ENCODE results near the gene RASSF6. TPM values are rescaled to one million over a fixed set of nuclear protein-coding genes. Genes with fewer than 3 reads are reported as not detected.
"Not testable (repeated sequence)": the region's sequence is repeated elsewhere in the genome, so short reads cannot be mapped to it uniquely, and the experiment has no call there.

RASSF6 gene
- total and polyA plus RNA-seq, 7 experiments from 2014 or later: 0.04 to 0.42 (median 0.14) TPM; not detected in 1

- Histone ChIP-seq H3K4me3 (ENCODE audit: low read length) (no peak overlapping the region), H3K9me3 (ENCODE audit: control insufficient read depth in 2 of 3, low read length in 3 of 3) (no peaks in the 10 kb centered on the region), H3K4me1 (ENCODE audit: control insufficient read depth in 2 of 2, insufficient read depth in 2 of 2, low read length in 2 of 2) (no peaks in the 10 kb centered on the region), H3K27me3 (ENCODE audit: control insufficient read depth in 2 of 2, insufficient read depth in 2 of 2, low read length in 2 of 2) (no peaks in the 10 kb centered on the region), H3K36me3 (ENCODE audit: control insufficient read depth in 2 of 3, insufficient read depth in 3 of 3, low read length in 3 of 3) (no peaks in the 10 kb centered on the region), H3K27ac (ENCODE audit: low read depth, low read length) (no peak overlapping the region)
- no peaks in the 10 kb centered on the region for H3K4me1 Mint-ChIP-seq
- intact Hi-C loops (cut with micrococcal nuclease): no loop called here
- CTCF ChIA-PET: no interaction called here
- POLR2A ChIA-PET: no interaction called here
- H3K27me3 Mint-ChIP-seq: peaks cover 0 to 7% (median 0%) of the 10 kb centered on the region in 5 donors
- H3K36me3 Mint-ChIP-seq: no peaks in the 10 kb centered on the region
- no peak for DNase-seq
- H3K4me3 Mint-ChIP-seq: no peak overlapping the region
- no peak for ATAC-seq
- H3K9me3 Mint-ChIP-seq: peaks cover 0 to 14% (median 3%) of the 10 kb centered on the region in 11 donors
- H3K27ac Mint-ChIP-seq: no peak overlapping the region
Measured at GRCh38 chr4:73646117-73646516, 25.9 kb upstream of the RASSF6 start.

- Mint-ChIP-seq H3K36me3 (peaks cover 0 to 3% (median 0%) of the 10 kb centered on the region in 5 donors), H3K9me3 (peaks cover 0 to 16% (median 0%) of the 10 kb centered on the region in 11 donors), H3K4me1 (no peaks in the 10 kb centered on the region), H3K4me3 (no peak overlapping the region), H3K27me3 (peaks cover 0 to 18% (median 7%) of the 10 kb centered on the region in 5 donors), H3K27ac (no peak overlapping the region)
- intact Hi-C loops (cut with micrococcal nuclease): no loop called here
- ChIA-PET POLR2A (no interaction called here), CTCF (no interaction called here)
- no peak overlapping the region for H3K27ac ChIP-seq (ENCODE audit: low read depth, low read length)
- H3K9me3 ChIP-seq (ENCODE audit: control insufficient read depth in 2 of 3, low read length in 3 of 3): no peaks in the 10 kb centered on the region
- no peaks in the 10 kb centered on the region for H3K36me3 ChIP-seq (ENCODE audit: control insufficient read depth in 2 of 3, insufficient read depth in 3 of 3, low read length in 3 of 3)
- no peaks in the 10 kb centered on the region for H3K27me3 ChIP-seq (ENCODE audit: control insufficient read depth in 2 of 2, insufficient read depth in 2 of 2, low read length in 2 of 2)
- no peaks in the 10 kb centered on the region for H3K4me1 ChIP-seq (ENCODE audit: control insufficient read depth in 2 of 2, insufficient read depth in 2 of 2, low read length in 2 of 2)
- ATAC-seq (no peak), DNase-seq (no peak)
- no peak overlapping the region for H3K4me3 ChIP-seq (ENCODE audit: low read length)
Measured at GRCh38 chr4:73631565-73632226, 11.5 kb upstream of the RASSF6 start.

GRCh38 chr4:73628834-73629233, 8.6 kb upstream of the RASSF6 start:
- Mint-ChIP-seq H3K27me3 (peaks cover 0 to 18% (median 8%) of the 10 kb centered on the region in 5 donors), H3K9me3 (peaks cover 0 to 11% (median 0%) of the 10 kb centered on the region in 11 donors)
- H3K4me3 Mint-ChIP-seq; intact Hi-C loops (cut with micrococcal nuclease); H3K36me3 ChIP-seq (ENCODE audit: control insufficient read depth in 2 of 3, insufficient read depth in 3 of 3, low read length in 3 of 3); H3K27ac Mint-ChIP-seq; DNase-seq; CTCF ChIA-PET; POLR2A ChIA-PET; H3K4me1 ChIP-seq (ENCODE audit: control insufficient read depth in 2 of 2, insufficient read depth in 2 of 2, low read length in 2 of 2); ATAC-seq; H3K9me3 ChIP-seq (ENCODE audit: control insufficient read depth in 2 of 3, low read length in 3 of 3); H3K27me3 ChIP-seq (ENCODE audit: control insufficient read depth in 2 of 2, insufficient read depth in 2 of 2, low read length in 2 of 2); H3K4me3 ChIP-seq (ENCODE audit: low read length); H3K36me3 Mint-ChIP-seq; H3K27ac ChIP-seq (ENCODE audit: low read depth, low read length); H3K4me1 Mint-ChIP-seq: not testable (repeated sequence)

- no peaks in the 10 kb centered on the region for H3K36me3 Mint-ChIP-seq
- Histone ChIP-seq H3K36me3 (ENCODE audit: control insufficient read depth in 2 of 3, insufficient read depth in 3 of 3, low read length in 3 of 3) (no peaks in the 10 kb centered on the region), H3K9me3 (ENCODE audit: control insufficient read depth in 2 of 3, low read length in 3 of 3) (no peaks in the 10 kb centered on the region), H3K4me3 (ENCODE audit: low read length) (no peak overlapping the region), H3K27ac (ENCODE audit: low read depth, low read length) (no peak overlapping the region), H3K4me1 (ENCODE audit: control insufficient read depth in 2 of 2, insufficient read depth in 2 of 2, low read length in 2 of 2) (no peaks in the 10 kb centered on the region), H3K27me3 (ENCODE audit: control insufficient read depth in 2 of 2, insufficient read depth in 2 of 2, low read length in 2 of 2) (no peaks in the 10 kb centered on the region)
- POLR2A ChIA-PET: no interaction called here
- peaks cover 5 to 29% (median 14%) of the 10 kb centered on the region in 5 donors for H3K27me3 Mint-ChIP-seq
- no peak for DNase-seq
- peaks cover 0 to 12% (median 5%) of the 10 kb centered on the region in 7 donors for H3K4me1 Mint-ChIP-seq
- intact Hi-C loops (cut with micrococcal nuclease): no loop called here
- H3K27ac Mint-ChIP-seq: no peak overlapping the region
- no peak for ATAC-seq
- CTCF ChIA-PET: no interaction called here
- peaks cover 0 to 2% (median 0%) of the 10 kb centered on the region in 11 donors for H3K9me3 Mint-ChIP-seq
- H3K4me3 Mint-ChIP-seq: no peak overlapping the region
Measured at GRCh38 chr4:73621357-73621756, 1.1 kb upstream of the RASSF6 start.

- no peaks in the 10 kb centered on the region for H3K9me3 ChIP-seq (ENCODE audit: control insufficient read depth in 2 of 3, low read length in 3 of 3)
- H3K9me3 Mint-ChIP-seq: peaks cover 0 to 2% (median 0%) of the 10 kb centered on the region in 11 donors
- H3K36me3 Mint-ChIP-seq: no peaks in the 10 kb centered on the region
- DNase-seq (no peak), ATAC-seq (no peak)
- peaks cover 5 to 28% (median 14%) of the 10 kb centered on the region in 5 donors for H3K27me3 Mint-ChIP-seq
- H3K27ac Mint-ChIP-seq: peak overlapping the region in 1 of 9 donors; percentile 32
- no peaks in the 10 kb centered on the region for H3K4me1 ChIP-seq (ENCODE audit: control insufficient read depth in 2 of 2, insufficient read depth in 2 of 2, low read length in 2 of 2)
- H3K36me3 ChIP-seq (ENCODE audit: control insufficient read depth in 2 of 3, insufficient read depth in 3 of 3, low read length in 3 of 3): no peaks in the 10 kb centered on the region
- ChIA-PET CTCF (no interaction called here), POLR2A (no interaction called here)
- peak overlapping the region in 2 of 10 donors; percentile 0 to 3 for H3K4me3 Mint-ChIP-seq
- no peak overlapping the region for H3K27ac ChIP-seq (ENCODE audit: low read depth, low read length)
- H3K4me1 Mint-ChIP-seq: peaks cover 0 to 12% (median 5%) of the 10 kb centered on the region in 7 donors
- no peaks in the 10 kb centered on the region for H3K27me3 ChIP-seq (ENCODE audit: control insufficient read depth in 2 of 2, insufficient read depth in 2 of 2, low read length in 2 of 2)
- intact Hi-C loops (cut with micrococcal nuclease): no loop called here
- H3K4me3 ChIP-seq (ENCODE audit: low read length): no peak overlapping the region
Measured at GRCh38 chr4:73619346-73619745, 890 bp downstream of the RASSF6 start.

GRCh38 chr4:73617256-73617655, 3.0 kb downstream of the RASSF6 start:
- peaks cover 5 to 34% (median 19%) of the 10 kb centered on the region in 5 donors for H3K27me3 Mint-ChIP-seq
- no peak overlapping the region for H3K27ac ChIP-seq (ENCODE audit: low read depth, low read length)
- no peaks in the 10 kb centered on the region for H3K36me3 Mint-ChIP-seq
- no peak overlapping the region for H3K4me3 Mint-ChIP-seq
- intact Hi-C loops (cut with micrococcal nuclease): no loop called here
- ATAC-seq (no peak), DNase-seq (no peak)
- H3K4me1 ChIP-seq (ENCODE audit: control insufficient read depth in 2 of 2, insufficient read depth in 2 of 2, low read length in 2 of 2): no peaks in the 10 kb centered on the region
- peaks cover 0 to 3% (median 0%) of the 10 kb centered on the region in 11 donors for H3K9me3 Mint-ChIP-seq
- no peak overlapping the region for H3K27ac Mint-ChIP-seq
- no peak overlapping the region for H3K4me3 ChIP-seq (ENCODE audit: low read length)
- POLR2A ChIA-PET: no interaction called here
- H3K36me3 ChIP-seq (ENCODE audit: control insufficient read depth in 2 of 3, insufficient read depth in 3 of 3, low read length in 3 of 3): no peaks in the 10 kb centered on the region
- CTCF ChIA-PET: no interaction called here
- H3K9me3 ChIP-seq (ENCODE audit: control insufficient read depth in 2 of 3, low read length in 3 of 3): no peaks in the 10 kb centered on the region
- no peaks in the 10 kb centered on the region for H3K27me3 ChIP-seq (ENCODE audit: control insufficient read depth in 2 of 2, insufficient read depth in 2 of 2, low read length in 2 of 2)
- H3K4me1 Mint-ChIP-seq: peaks cover 0 to 12% (median 5%) of the 10 kb centered on the region in 7 donors

- Histone ChIP-seq H3K9me3 (ENCODE audit: control insufficient read depth in 2 of 3, low read length in 3 of 3) (no peaks in the 10 kb centered on the region), H3K36me3 (ENCODE audit: control insufficient read depth in 2 of 3, insufficient read depth in 3 of 3, low read length in 3 of 3) (no peaks in the 10 kb centered on the region), H3K4me1 (ENCODE audit: control insufficient read depth in 2 of 2, insufficient read depth in 2 of 2, low read length in 2 of 2) (no peaks in the 10 kb centered on the region), H3K27ac (ENCODE audit: low read depth, low read length) (no peak overlapping the region), H3K4me3 (ENCODE audit: low read length) (no peak overlapping the region), H3K27me3 (ENCODE audit: control insufficient read depth in 2 of 2, insufficient read depth in 2 of 2, low read length in 2 of 2) (no peaks in the 10 kb centered on the region)
- no peak overlapping the region for H3K4me3 Mint-ChIP-seq
- H3K27ac Mint-ChIP-seq: no peak overlapping the region
- H3K36me3 Mint-ChIP-seq: no peaks in the 10 kb centered on the region
- CTCF ChIA-PET: no interaction called here
- intact Hi-C loops (cut with micrococcal nuclease): no loop called here
- POLR2A ChIA-PET: no interaction called here
- no peak for ATAC-seq
- peaks cover 8 to 33% (median 20%) of the 10 kb centered on the region in 5 donors for H3K27me3 Mint-ChIP-seq
- peaks cover 0 to 4% (median 0%) of the 10 kb centered on the region in 11 donors for H3K9me3 Mint-ChIP-seq
- peaks cover 0 to 9% (median 5%) of the 10 kb centered on the region in 7 donors for H3K4me1 Mint-ChIP-seq
- no peak for DNase-seq
Measured at GRCh38 chr4:73615613-73616012, 4.6 kb downstream of the RASSF6 start.
